Peyer's patch (tissue), 4 donors: ENCODE data around the gene PLB1.

Source experiments
- POLR2A ChIP-seq, 2 donors: fragments of 450-650 bp; IDR thresholded peaks; one replicate each; pipeline ENCODE4 v1.5.1; 2017; ENCODE audit warnings: antibody characterized with exemption in 2 of 2, mild to moderate bottlenecking in 2 of 2, moderate library complexity in 2 of 2
- TF ChIP-seq, protein P1 (sequence below), 6 experiments: fragments of 450-650 bp in 4 of 6; fragments of 200-600 bp in 2 of 6; sonication (generic) in 1 of 6; IDR thresholded peaks; one replicate each; pipeline ENCODE4 v1.5.1; 2017 to 2019; ENCODE audit warnings: antibody characterized with exemption in 6 of 6, mild to moderate bottlenecking in 3 of 6, moderate library complexity in 1 of 6

DNA sequence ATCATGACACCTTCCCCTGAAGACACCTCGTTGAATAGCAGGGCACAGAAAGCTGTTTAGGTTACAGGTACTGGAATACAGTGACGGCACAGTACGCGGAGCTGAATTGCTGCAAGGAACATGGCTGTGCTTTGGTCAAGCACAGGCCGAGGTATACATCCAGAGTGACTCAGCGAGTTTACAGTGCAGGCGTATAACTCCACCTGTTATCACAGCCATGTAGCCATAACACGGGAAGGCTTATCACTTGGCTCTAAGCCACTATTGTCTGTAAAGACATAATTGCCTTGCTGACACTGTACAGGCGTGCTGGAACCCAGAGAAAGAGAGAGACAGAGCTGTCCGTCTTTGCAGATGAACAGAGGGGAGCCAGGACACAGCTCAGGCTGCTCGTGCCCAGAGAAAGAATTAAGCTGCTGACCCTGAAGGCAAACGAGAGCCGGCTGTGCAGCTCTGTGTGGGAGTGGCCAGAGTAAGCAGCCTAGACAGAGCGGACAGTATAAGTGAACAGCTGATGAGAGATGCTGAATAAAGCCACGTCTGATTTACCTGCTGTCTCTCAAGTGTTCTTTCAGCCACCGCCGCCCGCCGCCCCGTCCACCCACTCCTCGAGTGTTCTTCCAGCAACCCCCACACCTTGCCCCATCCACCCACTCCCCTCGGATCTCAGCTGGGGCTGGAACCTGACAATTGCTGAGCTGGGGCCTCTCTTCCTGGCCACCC, 168.4 kb downstream of the PLB1 start:
- TF ChIP-seq, protein P1, sequence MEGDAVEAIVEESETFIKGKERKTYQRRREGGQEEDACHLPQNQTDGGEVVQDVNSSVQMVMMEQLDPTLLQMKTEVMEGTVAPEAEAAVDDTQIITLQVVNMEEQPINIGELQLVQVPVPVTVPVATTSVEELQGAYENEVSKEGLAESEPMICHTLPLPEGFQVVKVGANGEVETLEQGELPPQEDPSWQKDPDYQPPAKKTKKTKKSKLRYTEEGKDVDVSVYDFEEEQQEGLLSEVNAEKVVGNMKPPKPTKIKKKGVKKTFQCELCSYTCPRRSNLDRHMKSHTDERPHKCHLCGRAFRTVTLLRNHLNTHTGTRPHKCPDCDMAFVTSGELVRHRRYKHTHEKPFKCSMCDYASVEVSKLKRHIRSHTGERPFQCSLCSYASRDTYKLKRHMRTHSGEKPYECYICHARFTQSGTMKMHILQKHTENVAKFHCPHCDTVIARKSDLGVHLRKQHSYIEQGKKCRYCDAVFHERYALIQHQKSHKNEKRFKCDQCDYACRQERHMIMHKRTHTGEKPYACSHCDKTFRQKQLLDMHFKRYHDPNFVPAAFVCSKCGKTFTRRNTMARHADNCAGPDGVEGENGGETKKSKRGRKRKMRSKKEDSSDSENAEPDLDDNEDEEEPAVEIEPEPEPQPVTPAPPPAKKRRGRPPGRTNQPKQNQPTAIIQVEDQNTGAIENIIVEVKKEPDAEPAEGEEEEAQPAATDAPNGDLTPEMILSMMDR (IDR thresholded peaks at IDR 0.05): no peak
- TF ChIP-seq POLR2A (IDR thresholded peaks at IDR 0.05): no peak
